Activated T-cell treated with anti-CD3 and anti-CD28 coated beads, Interleukin-2, amount 50 U/mL, for 48 hours (primary cell): Measurements from ENCODE around the gene NDE1.
"Not testable (repeated sequence)": the region's sequence is repeated elsewhere in the genome, so short reads cannot be mapped to it uniquely, and the experiment has no call there.

ENCODE experiments used
- DNase-seq, 2 experiments: peaks; one replicate each; pipeline ENCODE4 v3.0.0-alpha.2; 2020

The NDE1 gene, protein sequence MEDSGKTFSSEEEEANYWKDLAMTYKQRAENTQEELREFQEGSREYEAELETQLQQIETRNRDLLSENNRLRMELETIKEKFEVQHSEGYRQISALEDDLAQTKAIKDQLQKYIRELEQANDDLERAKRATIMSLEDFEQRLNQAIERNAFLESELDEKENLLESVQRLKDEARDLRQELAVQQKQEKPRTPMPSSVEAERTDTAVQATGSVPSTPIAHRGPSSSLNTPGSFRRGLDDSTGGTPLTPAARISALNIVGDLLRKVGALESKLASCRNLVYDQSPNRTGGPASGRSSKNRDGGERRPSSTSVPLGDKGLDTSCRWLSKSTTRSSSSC

DNA sequence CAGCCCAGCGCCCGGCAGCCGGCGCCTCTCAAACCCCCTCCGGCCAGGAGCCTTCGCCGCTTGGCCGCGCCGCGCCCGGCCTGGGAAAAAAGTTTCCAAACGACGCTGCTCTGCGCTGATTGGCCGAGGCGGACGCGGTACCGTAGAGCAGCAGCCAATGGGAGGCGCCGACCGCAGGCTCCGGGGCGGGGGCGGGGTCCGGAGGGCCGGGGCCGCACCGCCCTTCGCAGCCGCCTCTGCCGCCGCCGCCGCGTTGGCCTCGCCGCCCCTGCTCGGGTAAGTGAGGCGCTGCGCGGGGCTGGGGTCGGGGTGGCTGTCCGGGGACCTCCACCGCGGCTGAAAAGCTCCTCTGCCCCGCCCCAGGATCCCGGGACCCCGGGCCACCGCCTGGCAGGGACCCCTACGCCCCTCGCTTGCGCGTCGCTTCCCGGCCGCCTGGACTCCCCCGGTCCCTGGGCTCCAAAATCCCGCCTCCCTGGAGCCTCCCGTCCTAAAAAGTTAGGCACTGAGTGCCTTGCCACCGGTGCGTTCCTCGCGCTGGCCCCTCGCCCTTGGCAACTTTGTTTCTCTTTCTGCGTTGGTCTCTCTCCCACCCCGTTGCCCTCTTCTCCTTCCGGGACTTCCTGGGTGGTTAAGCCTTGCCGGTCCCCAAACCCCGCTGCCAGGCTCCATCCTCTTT, at the start of gene NDE1:
TSS of gene NDE1 (plus strand) at position 227 of the 679 bp plus-strand sequence. CDS start 14,534 bp downstream, outside the sequence.
- peak; percentile 88 to 92 for DNase-seq

DNA sequence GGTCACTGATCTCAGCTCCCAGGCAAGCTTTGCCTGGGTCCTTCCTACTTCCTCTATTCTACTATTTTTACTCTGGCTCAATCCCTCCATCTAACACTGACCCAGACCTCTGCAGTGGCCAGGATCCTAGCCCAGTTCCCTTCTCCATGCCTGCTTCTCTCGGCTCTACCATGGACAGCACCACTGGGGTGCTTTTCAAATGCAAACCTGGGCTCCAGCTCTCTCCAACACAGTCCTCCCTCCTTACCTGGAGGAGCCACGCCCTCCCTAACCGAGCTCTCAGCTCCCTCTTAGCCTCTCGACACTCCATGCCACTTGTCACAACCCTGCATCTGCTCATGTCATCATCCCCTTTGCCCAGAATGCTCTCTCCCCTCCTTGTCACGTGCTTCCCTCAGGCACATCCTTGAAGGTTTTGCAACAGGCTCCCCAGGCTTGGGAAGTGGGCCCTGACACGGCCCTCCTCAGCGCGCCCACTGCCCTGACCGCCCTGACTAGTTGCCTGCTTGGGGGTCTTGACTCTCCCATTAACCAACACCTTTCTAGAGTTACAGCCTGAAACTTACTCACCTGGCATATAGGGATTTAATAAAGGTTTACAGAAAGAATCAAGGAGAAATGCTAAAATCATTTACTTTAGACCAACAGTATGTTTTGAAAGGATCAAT, 48.7 kb upstream of the NDE1 start:
- no peak for DNase-seq

DNA sequence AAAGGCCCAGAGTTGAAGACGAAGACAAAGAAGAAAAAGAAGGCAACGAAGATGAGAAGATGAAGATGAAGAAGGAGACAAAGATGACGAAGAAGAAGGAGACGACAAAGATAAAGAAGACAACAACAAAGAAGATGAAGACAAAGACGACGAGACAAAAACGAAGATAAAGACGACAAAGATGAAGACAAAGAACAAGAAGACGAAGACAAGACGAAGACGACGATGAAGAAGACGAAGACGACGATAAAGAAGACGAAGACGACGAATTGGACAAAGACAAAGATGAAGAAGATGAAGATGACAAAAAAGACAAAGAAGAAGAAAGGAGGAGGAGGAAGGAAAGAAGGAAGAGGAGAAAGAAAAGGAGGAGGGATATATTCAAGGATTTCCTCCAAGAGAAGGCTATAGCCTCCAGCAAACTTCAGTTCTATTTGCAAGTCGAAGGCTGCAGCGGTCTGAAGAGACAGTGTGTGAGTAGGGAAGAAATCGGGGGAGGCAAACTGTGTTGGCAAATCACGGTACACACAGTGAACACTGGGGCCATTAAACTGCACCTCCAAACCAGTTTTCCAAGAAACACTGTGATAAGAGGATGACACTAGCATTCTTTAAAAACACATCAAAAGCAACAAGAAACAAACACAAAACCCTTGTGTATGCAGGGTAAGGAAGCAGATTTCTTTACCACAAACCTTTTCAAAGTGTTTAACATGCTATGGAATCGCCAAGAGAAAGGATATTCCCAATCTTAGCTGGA, 47.6 kb upstream of the NDE1 start:
- no peak for DNase-seq

DNA sequence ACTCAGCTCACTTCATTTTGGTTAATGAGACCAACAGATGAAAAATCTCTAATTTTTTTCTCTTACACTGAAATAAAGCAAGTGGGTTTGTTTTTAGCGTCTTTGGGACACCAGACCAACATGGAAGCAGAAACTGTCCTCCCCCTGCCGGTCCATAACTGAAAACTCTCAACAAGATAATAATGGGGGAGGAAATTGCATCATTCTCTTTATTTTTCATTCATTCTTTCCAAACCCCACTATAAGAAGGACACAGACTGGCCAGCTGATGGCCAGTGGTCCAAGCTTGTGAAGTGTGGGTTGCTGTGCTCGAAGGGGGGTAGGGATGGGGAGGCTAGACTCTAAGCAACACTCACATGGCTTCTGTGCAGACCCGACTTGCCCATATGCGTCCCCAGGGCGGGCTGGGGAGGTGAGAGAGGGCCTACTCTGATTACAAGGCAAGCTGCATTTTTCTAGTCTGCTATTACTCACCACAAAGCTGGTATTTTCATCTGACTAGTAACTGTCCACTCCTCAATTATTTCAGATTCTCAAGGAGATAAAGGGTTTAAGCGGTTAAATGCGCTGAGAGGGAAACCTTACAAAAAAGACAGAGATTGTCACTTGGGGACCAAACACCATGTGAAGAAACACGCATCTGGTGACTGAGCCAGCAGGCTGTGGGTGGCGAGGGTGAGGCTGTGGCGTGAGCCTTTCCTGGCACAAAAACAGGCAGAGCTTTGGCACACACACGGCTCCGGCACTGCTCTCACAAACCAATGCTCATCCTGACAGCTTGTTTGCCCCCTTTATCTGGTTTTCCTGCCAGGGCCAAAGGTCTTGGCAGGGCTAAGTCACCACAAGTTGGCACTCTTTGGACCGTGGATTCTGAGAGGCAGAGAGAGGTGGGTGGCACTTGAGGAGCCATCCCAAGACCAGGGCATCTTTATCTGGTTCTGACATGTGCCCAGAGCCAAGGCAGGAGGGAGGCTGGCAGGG, 45.3 kb upstream of the NDE1 start:
- DNase-seq = no peak

DNA sequence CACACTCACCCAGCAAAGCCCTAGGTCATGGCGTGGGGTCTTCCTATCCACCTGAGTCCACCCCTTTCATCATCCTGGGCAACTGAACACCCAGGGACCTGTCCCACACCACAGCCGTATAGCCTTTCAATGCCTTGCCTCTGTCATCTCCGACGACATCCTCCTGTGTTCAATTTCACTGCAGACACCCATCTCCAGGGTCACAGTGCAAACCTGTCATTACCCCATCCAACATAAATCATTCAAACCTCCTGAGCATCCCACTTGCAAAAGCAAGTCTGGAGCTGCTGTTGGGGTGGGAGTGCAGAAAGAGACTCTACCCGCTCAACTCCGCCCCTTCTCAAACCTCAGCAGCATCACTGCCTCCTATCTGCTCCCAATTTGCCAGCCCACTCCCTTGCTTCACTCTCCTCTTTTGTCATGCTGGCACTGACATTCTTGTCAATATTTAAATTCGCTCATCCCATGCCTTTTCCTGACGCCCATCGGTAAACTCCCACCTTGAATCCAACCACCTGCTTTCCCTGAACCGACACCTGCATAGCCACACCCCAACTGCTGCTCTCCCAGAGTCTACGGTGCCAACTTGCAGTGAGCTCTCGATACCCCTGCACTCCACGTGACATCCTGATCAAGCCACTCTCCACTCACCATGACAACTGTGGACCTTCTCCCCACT, 44.1 kb upstream of the NDE1 start:
- DNase-seq = no peak

DNA sequence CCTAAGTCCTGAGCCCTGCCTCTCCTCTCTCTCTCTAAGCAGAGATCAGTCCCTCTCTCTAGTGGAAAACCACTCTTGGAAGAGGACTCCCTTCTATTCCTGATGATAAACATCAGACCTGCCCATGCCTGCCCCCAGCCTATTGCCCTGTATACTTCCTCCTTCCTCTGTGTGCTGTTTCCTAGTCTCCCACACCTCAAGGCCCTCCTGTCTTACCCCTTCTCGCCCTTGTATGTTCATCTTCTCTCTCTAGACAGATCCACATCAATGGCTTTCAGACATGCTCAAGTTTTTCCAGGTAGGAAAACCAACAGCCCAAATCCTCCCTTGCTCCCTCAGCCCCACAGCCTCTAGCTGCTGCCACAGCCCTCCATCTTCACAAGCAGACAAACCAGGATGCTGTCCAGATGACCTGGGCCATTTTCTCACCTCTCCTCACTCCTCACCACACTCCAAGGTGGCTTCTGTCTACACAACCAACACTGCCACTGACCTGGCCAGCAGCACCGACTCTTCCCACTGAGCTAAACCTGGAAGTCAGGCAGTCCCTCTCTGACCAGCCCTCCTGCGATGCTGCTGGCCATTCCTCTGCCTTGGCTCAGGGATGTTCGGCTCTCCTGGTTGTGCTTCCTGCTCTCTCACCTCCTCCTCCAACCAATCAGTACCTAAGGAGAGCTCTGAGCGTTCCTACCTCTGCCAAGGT, 43.4 kb upstream of the NDE1 start:
- no peak for DNase-seq

DNA sequence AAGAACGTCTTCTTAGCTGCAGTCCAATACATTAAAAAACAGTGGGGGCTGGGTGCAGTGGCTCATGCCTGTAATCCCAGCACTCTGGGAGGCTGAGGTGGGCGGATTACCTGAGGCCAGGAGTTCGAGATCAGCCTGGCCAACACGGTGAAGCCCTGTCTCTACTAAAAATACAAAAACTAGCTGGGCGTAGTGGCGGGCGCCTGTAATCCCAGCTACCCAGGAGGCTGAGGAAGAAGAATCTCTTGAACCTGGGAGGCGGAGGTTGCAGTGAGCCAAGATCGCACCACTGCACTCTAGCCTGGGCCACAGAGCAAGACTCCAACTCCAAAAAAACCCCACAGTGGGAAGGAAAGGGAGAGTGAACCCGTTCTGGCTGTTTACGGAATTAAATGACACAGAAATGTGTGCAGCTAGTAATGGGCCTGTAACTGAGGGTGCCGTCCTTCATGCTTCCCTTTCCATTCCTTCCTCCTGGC, 42.8 kb upstream of the NDE1 start:
- not testable (repeated sequence) for DNase-seq

DNA sequence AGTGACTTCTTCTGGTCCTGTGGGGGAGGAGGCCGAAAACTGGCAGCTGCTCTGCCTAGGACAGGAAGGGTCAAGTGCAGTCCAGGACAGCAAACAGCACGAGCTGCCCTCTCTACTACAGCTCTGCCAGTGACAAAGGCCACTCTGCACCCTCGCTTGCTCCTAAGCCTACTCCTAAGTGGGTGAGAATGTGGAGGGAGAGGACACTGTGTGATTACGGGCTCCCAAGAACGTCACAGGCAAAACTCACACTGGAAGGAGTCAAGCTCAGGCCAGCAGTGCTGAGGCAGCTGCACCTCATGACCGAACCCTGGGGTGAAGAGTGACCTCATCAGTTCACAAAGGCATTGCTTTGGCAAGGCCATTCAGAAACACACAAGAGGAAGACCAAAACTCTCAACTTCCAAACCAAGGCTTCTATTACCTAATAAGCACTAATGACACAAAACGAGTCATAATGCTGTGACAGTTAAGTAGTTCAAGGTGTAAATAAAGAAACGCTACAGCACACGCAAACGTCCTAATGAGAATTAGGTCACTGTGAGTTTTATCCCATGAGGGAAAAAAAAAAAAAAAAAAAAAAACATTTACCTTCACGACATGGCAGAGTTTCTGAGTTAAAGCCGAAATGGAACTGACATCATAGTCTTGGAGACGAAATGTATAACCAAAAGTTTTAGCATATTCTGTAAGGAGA, 42.2 kb upstream of the NDE1 start:
- no peak for DNase-seq

DNA sequence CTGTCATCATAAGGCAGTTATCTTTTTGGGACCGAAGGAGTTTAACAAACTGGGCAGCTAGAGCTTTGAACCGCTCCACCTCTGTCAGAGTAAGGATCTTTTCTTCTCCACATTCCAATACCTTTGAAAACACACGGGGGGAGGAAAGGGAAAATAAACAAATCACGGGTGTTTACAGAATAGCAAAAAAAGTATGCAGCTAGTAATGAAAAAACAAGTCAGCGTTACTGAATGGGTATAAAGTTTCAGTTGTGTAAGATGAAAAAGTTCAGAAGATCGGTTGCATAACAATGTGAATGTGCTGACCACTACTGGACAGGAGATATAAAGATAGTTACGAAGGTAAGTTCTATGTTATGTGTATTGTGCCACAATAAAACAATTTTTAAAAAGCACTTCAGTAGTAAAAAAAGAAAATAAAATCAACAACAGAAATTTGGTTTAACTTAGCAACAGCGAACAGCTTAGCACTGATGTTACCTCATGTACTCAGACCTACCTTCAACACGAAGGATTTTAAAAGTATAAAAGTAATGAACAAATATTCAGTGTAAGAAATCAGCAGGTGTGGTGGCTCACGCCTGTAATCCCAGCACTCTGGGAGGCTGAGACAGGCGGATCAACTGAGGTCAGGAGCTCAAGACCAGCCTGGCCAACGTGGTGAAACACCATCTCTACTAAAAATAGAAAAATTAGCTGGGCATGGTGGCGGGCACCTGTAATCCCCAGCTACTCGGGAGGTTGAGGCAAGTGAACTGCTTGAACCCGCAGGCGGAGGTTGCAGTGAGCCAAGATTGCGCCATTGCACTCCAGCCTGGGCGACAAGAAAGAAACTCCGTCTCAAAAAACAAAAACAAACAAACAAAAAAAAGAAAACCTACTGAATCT, 41.4 kb upstream of the NDE1 start:
- DNase-seq = no peak

DNA sequence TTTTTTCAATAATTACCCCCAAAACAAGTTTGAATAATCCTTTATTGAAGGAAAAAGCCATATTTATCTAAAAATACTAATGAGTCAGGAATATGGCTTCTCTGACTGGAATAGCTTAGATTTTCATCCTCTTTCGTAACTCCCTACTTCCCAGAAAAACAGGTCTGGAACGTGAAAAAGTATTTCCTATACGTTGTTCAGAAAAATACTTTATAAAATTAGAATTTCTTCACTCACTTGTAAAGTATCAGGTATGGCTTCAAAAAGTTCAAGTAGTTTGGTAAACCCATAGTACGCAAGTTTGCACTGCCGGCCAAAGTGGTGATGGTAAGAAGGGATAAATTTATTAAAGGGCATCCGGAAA, 40.8 kb upstream of the NDE1 start:
- DNase-seq = no peak

DNA sequence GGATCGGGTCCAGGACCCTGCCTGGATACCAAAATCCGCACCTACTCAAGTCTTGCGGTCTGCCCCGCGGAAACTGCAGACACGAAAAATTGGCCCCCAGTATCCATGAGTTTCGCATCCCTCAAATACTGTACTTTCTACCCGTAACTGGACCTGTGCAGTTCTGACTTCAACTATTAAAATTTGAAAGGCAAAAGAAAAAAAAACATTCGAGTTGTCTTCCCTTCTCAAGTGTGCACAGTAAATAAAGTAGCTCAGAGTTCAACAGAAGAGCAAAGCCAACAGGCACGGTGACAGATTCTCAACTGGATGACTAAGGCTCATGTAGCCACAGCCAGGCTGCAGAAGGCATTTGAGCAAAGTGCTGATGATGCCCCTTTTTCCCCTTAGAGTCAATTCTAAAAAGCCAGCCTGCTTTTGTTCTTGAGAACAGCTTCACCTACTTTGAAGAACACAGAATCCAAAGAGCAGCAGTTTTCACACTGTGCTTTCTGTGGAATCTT, 39.6 kb upstream of the NDE1 start:
- no peak for DNase-seq

DNA sequence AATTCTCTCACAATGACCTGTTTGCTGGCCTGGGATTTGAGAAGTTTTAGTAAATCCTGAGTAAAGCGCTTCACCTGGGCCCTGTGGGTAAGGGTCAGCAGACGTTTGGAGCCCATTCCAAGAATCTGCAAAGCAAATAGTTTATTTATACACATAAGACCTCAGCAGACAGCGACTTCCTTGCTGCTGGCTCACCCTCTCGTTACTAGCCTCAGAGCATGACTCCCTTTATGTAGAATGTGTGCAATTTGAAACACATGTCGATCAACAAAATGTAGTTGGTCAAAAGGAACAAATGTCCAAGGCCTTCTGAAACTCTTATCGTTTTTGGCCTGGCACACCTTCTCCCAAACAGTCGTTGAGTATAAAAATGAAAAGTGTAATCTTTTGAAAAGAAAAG, 38.4 kb upstream of the NDE1 start:
- no peak for DNase-seq

DNA sequence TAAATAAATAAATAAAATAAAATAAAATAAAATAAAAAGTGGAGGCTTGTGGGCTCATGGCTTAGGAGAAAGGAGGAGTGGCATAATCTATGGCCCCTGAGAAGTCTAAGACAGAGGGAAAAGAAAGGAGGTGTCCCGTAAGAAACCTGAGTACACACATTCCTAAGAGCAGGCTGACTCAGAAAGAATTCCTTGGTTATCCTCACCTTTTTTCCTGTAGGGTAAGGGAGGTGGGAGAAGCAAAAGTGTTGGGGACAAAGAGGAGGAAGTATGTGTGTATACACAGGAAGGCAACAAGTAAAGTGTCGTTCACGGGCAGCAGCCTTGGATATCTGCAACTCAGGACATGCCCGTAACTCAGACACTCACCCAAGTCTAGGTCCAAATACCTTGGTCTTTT, 36.4 kb upstream of the NDE1 start:
- DNase-seq = no peak

DNA sequence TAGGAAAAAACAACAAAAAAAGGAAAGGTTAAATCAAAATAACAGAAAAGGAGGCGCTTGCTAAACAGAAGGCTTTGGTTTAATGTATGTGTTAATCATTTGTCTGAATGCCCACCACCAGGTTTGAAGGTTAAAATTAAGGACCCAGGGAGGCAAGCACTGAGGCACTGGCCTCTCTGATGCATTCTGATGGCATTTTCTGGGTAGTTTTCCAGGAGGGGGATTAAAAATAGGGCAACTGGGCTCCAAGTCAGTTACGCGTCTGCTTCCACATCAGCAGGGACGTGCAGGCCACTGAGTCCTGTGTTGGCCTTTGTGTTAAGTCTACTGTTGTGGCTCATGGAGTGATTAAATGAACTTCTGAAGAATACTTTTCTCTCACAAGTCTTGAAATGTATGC, 34.0 kb upstream of the NDE1 start:
- DNase-seq = no peak

DNA sequence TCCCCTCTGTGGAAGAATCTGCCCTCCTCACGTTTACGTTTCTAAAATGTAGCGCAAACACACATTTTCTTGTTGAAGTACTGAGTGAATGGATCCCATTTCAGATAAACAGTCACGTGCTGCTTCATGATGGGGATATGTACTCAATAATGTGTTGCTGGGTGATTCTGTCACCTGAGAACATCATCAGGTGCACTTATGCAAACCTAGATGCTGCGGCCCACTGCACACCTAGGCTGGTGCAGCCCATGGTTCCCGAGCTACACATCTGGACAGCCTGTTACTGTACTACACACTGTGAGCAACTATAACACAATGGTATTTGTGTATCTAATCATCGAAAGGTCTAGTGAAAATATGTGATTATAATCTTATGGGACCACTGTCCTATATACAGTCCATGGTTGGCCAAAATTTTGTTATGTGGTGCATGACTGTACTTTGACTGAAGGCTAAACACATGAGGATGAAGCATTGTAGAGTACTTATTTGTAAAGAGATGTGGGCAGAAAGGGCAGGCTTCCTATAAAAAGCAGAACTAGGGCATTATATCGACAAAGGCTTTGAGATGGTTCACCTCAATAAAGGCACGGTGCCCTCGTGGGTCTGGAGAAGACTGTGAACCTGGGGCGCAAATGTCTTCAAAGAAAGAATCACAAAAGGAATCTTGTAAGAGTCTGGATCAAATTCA, 33.4 kb upstream of the NDE1 start:
- DNase-seq = no peak

DNA sequence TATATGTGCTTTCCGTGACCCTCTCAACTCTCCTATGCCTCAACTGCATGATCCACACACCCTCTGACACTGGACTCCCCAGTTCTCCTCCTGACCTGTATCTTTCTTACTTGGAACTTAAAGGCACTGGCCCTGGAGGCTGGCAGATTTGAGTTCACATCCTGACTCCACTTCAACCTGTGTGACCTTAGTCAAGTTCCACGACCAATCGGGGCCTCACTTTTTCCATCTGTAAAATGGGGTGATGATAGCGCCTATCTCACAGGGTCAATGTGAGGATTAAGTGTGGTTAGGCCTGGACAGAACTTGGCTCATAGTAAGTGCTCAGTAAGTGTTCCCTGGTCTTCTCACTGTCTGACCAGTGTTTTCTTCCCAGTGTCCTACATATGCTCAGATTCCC, 32.1 kb upstream of the NDE1 start:
- no peak for DNase-seq

DNA sequence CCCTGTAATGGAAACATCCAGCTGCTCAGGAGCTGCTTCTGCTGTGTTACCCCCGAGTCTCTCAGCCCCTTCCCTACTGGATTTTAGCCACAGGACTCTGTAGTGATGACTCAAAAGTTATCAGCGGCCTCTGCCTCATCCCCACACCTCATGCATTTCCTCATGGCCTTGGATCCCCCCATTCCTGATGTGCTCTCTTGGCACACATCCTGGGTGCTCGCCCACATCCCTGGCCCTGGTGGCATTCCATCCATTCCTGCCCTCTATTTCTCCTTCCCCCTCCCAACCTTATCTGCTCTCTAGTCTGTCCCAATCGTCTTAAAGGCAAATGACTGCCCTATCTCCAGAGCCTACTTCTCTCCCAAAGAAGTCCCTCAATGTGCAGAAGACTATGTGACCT, 31.7 kb upstream of the NDE1 start:
- DNase-seq = no peak

DNA sequence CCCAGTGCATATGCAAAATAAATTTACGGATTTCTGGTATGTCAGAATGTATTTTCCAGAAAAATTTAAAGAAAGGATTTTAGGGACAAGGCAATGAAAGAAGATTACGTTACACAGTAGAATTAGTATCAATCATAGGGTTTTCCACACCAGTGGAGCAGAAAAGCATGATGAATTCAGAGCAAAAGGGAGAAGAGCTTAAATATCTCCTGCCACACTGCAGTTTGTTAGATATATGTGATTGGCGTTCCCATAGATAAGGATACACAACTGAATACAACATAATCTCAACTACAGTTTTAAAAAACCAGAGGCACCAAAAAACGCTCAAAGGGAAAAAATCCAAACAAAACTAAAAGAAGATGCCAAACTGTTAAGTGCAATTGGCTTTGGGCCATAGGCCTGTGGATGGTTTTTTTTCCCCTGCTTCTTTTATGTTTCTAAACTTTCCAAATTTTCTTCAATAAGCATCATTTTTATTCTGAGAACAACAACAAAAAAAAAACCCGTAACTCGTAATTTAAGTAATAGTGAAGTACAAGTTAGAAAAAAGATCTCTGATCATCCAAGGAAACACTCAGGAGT, 29.3 kb upstream of the NDE1 start:
- no peak for DNase-seq
